GM23248 (cell line): ENCODE measurements around the gene ZBTB34.

ENCODE experiments used
- EZH2 ChIP-seq: fragments of 200-600 bp; sonication (generic); IDR thresholded peaks from 2 replicates; pipeline ENCODE4 v1.6.1; 2018; ENCODE audit warnings: antibody characterized with exemption, mild to moderate bottlenecking; ENCODE audit not compliant: insufficient read depth, poor library complexity, severe bottlenecking
- EZH2phosphoT487 ChIP-seq: fragments of 200-600 bp; sonication (generic); IDR thresholded peaks from 2 replicates; pipeline ENCODE4 v1.6.1; 2018; ENCODE audit warnings: antibody characterized with exemption, moderate library complexity, mild to moderate bottlenecking, low read depth; ENCODE audit not compliant: insufficient read depth

- TF ChIP-seq EZH2 = no peak
- TF ChIP-seq EZH2phosphoT487 = no peak
Measured at GRCh38 chr9:126864771-126865170, 4.3 kb downstream of the ZBTB34 start.
